ENCODE data around the gene HDC.

Gene HDC

GRCh38 chr15:50225057-50225456, 40.5 kb downstream of the HDC start:
- no peak for DNase-seq (ENCODE audit: low read depth)

GRCh38 chr15:50224606-50225005, 40.9 kb downstream of the HDC start:
- no peak for DNase-seq (ENCODE audit: low read depth)

- no peak for DNase-seq (ENCODE audit: low read depth)
Measured at GRCh38 chr15:50222181-50222580, 43.3 kb downstream of the HDC start.

GRCh38 chr15:50219820-50220219, 45.7 kb downstream of the HDC start:
- no peak for DNase-seq (ENCODE audit: low read depth)

- no peak for DNase-seq (ENCODE audit: low read depth)
Measured at GRCh38 chr15:50218691-50219090, 46.8 kb downstream of the HDC start.

- DNase-seq (ENCODE audit: low read depth): no peak
Measured at GRCh38 chr15:50218291-50218690, 47.2 kb downstream of the HDC start.

GRCh38 chr15:50210462-50211157, 54.9 kb downstream of the HDC start:
- no peak for DNase-seq (ENCODE audit: low read depth)

- no peak for DNase-seq (ENCODE audit: low read depth)
Measured at GRCh38 chr15:50209809-50210208, 55.7 kb downstream of the HDC start.

GRCh38 chr15:50206020-50206419, 59.5 kb downstream of the HDC start:
- DNase-seq (ENCODE audit: low read depth): no peak

GRCh38 chr15:50202003-50202402, 63.5 kb downstream of the HDC start:
- no peak for DNase-seq (ENCODE audit: low read depth)

GRCh38 chr15:50192926-50193620, 72.5 kb downstream of the HDC start:
- no peak for DNase-seq (ENCODE audit: low read depth)

- no peak for DNase-seq (ENCODE audit: low read depth)
Measured at GRCh38 chr15:50192164-50192563, 73.4 kb downstream of the HDC start.
